Epidermal melanocyte (primary cell): ENCODE results near the gene PDE4B.

Experiments used
- DNase-seq: peaks from one replicate; pipeline ENCODE4 v3.0.0; 2011; ENCODE audit warnings: low spot score; ENCODE audit not compliant: insufficient read length

The PDE4B gene

GRCh38 chr1:65792669-65793358 lies at the start of gene PDE4B:
PDE4B (plus strand) TSS chr1:65792895.
- no peak for DNase-seq

GRCh38 chr1:65744731-65745130 lies 48.0 kb upstream of the PDE4B start:
- no peak for DNase-seq

DNA sequence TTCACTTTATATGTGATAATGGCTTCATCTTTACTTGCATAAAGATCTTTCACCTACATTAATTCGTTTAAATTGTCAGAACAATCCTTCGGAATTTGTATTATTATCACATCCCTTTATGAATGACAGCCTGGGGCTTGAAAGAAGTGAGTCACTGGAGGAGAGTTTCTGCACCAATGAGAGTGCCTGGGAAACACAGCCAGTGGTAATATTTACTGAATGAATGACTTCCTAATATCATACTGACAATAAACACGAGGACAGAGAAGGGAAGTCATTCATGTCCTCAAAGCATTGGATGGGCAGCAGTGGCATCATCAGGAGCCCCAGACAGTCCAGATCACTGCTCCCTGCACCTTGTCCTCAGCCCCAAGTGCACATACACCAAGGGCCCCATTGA lies 40.7 kb upstream of the PDE4B start:
- DNase-seq: no peak

DNA sequence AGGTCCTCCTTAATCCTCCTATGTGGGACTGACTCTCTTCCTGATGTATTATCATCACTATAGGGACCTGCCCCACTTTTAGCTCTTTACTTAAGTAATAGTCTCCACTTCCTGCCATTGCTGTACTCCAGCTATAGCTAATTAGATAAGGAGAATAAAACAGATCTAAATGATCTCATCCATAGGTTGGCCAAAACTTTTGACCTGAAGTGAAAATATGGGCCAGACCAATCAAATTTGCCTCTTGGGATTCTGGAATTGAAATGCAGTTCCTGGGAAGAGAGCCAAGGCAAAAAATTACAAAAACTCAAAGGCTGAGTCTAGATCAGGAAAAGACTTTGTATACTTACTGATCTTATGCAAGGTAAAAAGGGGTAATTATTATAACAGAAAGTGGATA lies 36.1 kb upstream of the PDE4B start:
- no peak for DNase-seq

DNA sequence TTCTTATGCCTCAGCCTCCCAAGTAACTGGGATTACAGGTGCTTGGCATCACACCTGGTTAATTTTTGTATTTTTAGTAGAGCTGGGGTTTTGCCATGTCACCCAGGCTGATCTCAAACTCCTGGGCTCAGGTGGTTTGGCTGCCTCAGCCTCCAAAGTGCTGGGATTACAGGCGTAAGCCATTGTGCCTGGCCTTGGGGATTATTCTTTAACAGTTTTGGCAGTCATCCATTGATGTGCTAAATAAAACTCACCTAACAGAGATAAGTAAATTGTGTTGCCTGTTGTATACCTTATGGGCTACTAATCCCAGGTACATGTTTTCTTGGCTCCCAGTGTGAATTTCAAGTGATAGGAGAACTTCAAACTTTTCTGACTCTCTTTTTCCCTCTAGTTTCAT lies 35.2 kb upstream of the PDE4B start:
- DNase-seq: no peak

DNA sequence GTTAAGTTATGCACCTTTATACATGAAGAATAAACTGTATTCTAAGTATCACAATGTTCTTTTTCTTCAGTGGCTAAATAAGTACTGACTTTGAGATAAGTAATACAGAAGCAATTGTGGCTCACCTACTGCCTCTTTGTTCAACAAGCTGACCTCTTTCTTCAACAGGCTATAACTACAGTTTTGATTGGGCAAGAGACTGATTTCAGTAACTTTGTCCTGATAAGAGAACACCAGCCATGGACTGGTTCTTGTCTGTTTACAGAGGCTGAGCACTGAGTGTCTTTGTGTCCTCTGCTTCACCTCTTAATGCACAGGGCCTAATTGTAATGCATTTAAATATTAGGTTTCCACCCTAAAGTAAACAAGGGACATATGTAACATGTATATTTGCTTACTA lies 34.6 kb upstream of the PDE4B start:
- no peak for DNase-seq

DNA sequence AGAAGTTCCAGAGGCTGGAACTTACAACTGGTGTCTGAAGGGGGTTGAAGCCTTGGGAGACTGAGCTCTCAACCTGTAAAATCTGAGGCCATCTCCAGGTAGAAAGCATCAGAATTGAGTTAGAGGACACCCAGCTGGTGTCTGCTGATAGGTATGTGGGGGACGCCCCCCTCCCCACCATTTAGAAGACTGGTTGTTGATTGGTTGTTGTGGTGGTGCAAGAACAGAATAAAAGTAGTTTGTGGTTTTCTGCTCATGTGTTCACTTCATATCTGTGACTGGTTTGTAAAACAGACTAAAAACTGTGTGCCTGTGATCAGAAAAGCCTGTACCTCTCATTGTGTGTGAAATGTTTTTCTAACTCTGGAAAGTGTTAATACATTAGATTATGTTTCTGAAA lies 33.2 kb upstream of the PDE4B start:
- no peak for DNase-seq

DNA sequence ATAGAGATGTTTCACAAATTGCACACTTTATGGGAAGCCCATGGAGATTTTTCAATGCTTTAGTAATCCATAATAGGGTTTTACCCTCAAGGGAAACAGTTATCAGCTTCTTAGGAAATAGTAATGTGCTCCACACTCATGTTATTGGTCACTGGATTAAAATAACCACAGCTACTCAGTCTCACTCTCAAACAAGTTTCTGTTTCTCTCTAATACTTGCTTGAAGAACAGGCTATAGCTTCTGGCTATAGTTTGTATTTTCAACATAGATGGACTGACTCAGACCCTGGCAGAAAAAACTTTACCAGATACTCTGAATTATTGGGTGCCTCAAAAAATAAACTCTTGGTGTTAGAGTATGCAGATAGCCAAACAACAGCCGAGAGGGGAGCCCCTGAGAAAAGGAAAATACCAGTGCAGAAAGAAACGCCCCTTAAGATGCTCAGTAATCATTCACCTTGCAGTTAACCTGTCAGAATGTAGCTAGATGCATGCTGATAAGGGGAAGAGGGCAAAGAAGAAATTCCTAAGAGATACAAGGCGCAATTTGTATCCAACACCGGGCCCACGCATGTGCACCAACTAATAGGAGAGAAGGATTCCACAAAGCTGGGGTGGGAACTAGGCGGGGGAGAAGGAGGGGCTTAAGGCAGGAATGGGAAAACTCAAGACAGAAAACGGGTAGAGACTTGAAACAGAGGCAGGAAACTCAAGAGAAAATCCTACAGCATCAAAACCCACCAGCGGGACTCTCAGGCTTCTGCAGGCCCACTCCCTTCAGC lies 30.4 kb upstream of the PDE4B start:
- no peak for DNase-seq

- DNase-seq: no peak
These were observed 28.6 kb upstream of the PDE4B start for GRCh38 chr1:65764052-65764451.

GRCh38 chr1:65765631-65766030 lies 27.1 kb upstream of the PDE4B start:
- DNase-seq: no peak

DNA sequence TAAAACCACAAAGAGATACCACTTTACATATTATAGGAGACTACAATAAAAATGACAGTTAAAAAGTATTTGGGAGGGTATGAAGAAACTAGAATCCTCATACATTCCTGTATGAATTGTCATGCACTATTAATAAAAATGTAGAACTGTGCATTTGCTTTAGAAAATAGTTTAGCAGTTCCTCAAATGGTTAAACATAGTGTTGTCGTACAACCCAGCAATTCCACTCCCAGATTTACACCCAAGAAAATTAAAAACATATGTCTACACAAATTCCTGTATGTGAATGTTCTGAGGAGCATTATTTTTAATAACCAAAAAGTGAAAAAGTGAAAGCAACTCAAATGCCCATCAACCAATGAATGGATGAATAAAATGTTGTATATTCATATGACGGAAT lies 23.1 kb upstream of the PDE4B start:
- DNase-seq: no peak

GRCh38 chr1:65772607-65773006 lies 20.1 kb upstream of the PDE4B start:
- no peak for DNase-seq

GRCh38 chr1:65773391-65774123 lies 19.1 kb upstream of the PDE4B start:
- no peak for DNase-seq

- DNase-seq: no peak
These were observed 3.9 kb upstream of the PDE4B start for GRCh38 chr1:65788762-65789161.

GRCh38 chr1:65791396-65791795 lies 1.3 kb upstream of the PDE4B start:
- DNase-seq: no peak

DNA sequence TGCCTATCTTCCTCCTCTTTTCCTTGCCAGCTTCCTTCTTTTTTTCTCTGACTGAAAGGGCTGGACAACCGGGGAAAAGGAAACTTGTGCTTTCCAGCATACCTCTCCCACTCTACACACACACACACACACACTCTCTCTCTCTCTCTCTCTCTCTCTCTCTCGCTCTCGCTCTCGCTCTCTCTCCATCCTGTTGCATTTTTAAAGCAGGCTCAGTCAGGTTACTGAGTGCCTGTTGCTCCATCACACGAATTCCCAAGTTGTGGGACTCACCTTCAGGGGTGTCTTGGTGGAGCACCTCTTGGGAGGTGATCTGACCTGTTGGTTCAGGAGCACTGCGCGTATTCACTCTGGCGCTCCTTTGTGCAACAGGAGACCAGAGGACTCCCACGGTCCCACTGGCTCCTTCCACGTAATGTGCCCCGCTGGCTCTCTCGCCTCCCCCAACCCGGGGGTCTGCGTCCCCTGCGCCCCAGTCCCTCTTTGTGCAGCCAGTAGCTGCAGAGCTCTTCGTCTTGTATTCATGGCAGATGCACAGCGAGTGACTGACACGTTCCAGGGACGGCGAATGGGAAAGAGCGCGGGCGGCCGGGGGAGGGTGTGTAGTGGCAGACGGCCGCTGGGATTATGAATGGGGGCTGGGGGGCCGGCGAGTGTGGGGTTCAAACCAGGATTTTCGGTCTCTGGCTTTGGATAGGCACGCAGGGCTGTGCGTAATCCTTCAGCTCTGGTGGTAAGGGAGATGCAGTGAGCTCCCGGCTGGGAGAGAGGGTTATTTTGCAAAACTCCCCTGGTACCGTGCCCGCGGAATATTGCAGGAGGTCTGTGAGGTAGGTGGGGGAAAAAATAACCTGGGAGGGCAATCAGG lies 660 bp upstream of the PDE4B start:
- no peak for DNase-seq

- DNase-seq: no peak
These were observed 651 bp downstream of the PDE4B start for GRCh38 chr1:65793359-65793732.

DNA sequence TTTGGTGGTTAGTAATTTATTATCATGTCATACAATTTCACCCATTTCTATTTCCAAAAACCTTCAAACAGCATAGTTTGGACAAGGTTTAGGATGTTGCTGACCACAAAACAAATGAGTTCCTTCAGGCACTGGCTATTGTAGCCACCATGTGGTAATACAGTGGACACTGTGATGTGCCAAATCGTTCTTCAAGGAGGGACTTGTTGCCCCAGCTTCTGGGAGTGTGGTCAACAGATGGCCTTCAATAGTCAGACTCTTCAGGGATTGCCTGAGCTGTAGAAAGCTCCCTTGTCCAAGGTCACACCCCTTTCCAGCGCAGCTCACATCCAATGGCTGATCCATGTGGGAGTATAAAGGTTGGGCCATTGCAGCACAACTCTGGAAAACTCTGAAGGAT lies 2.6 kb downstream of the PDE4B start:
- no peak for DNase-seq

DNA sequence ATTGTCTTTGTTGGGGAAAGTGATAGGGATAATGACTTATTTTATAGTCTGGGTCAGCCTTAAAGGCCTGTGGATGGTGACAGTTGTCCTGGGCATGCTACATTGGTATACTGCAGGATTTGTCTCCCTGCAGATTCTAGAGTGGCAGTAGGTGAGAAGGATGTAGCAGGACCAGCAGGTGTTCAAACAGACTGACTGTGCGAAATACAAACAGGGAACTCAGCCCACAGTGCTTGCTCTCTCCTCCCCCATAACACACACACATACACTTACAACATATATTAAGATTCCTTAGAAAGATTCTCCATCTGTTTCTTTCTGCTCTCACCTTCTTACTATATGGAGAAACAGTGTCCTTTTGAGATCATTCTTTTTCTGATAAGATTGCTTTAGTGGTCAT lies 6.9 kb downstream of the PDE4B start:
- DNase-seq: no peak

DNA sequence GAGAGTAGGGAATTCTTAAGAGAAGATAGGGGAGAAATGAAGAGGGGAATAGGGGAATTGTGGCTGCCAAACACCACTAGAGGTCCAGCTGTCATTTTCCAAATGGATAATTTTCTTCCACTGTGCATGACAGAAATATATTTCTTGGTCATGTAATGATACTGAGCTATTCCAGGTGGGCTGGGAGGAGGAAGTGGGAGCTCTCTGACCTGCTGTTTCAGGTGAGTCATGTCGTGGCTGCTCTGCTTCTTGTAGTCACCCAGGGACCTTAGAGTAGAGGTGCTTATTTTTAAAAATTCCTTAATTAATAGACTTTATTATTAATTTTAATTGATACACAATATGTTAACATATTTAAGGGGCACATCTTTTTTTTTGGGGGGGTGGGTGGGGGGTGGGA lies 11.9 kb downstream of the PDE4B start:
- DNase-seq: no peak

- DNase-seq: no peak
These were observed 19.4 kb downstream of the PDE4B start for GRCh38 chr1:65812065-65812464.

DNA sequence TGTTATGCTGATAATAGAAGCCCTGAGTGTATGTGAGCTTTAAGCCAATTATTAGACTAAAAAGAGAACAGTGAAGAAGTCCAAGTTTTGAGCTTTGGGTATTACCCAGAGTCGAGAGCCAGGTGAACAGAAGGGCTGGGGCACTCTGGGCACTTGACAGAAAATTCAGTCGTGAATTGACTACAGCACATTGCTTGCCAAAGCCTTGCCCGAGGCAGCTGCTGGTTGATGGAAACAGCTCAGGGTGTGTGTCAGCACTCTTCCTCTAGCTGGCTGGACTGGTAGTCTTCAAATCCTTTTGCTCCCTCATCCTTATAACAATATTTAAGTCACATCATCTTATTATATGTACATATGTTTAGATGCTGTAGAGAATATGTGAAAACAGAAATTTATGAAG lies 21.3 kb downstream of the PDE4B start:
- no peak for DNase-seq
